NCI-H526 (cell line): Measurements from ENCODE around the gene COL8A2.
A peak's percentile ranks its signal among the peaks of the same experiment; 100 is the strongest.

Experiments
- DNase-seq, 2 experiments: peaks; one replicate each; lab custom pipeline; 2025; lab: John Stamatoyannopoulos, UW

The COL8A2 gene

GRCh38 chr1:36114371-36114770, 10.7 kb downstream of the COL8A2 start:
- no peak for DNase-seq

DNA sequence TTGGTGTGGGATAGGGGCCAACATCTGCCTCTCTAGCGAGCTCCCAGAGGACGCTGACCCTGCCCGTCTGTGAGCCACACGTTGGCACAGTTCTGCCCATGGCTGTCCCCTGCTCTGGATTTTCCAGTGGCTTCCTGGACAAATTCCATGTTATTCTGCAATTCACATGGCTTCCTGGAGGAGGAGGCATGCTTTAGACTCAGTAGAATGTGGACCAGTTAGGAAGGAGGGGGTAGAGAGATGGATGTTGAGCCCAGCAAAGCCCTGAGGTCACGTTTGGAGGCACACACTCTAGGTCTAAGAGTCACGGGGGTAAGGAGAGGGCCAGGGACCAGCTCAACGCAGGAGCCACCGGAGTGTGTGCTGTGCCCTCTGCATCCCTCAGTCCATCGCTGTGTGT, 12.2 kb downstream of the COL8A2 start:
- DNase-seq, result no peak

DNA sequence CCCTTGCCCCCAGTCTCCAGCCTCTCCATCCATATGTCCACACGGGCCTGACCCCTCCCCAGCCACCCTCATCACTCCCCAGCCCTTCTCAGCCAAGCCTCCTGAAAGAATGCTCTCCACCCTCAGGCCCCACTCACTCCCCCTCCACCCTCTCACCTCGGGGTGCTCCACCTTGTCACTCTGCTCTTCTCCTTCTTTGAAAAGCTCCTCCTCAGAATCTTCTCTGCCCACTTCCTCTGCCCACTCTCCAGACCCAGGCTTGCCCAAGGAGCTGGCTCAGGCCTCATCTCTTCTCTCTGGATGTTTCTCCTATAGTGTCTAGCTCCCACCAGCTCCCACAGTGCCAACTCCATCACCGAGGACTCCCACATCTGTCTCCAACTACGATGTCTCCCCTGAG, 13.9 kb downstream of the COL8A2 start:
- DNase-seq, result no peak

DNA sequence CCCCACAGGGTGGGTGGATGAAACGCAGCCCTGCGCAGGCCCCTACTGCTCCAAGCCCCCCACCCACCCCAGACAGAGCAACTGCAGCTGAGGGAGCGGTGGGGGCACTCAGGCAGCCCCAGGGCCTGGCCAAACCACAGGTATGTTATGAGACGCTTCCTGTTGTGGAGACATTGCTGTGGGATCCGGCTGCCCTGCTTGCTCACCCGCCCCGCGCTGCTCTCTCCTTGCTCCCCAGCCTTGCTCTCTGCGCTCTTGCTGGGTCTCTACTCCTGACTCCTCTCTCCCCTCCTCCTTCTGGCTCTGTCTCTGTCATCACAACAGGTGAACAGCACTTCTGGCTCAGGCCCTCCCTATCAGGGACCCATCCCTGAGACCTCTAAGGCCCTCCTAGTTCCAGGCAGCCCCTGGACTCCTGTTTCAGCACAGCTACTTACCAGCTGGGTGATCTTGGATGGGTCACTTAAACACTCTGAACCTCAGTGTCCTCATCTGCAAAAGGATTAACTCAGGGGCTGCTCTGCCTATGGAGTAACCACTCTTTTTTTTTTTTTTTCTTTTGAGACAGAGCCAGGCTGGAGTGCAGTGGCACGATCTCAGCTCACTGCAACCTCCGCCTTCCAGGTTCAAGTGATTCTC, 15.9 kb downstream of the COL8A2 start:
- DNase-seq, result no peak

DNA sequence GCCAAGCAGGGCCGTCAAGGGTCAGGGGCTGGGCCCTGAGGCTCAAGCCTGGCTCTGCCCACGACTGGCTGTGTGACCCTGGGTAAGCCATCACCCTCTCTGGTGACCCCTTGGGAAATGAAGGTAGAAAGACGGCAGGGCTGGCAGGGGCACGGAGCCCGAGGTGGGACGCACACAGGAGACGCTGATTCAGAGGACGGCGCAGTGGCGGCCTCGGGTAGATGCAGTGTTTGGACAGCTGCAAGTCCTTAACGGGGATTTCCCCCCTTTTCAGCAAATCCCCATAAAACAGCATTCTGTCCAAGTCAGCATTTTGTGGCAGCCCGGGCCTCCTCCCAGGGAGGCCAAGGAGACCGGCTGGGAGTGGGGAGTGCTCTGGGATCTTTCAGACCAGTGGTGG, 16.7 kb downstream of the COL8A2 start:
- no peak for DNase-seq

DNA sequence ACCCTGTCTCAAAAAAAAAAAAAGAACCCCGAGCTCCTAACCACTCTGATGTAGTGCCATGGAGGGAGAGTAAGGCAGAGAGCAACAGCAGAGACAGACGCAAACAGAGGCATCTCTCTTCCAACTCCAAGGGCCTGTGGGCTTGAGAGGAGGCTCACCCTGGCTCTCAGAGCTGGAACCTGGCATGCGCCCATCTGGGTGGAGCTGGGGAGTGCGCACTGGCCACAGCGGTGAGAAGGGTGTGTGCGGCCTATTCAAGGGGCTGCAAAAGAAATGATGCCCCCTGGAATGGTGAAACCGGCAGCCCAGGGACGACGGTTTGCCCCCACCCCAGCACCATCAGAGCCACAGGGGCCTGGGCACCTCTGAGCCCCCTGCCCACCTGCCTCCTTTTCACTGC, 17.6 kb downstream of the COL8A2 start:
- no peak for DNase-seq

DNA sequence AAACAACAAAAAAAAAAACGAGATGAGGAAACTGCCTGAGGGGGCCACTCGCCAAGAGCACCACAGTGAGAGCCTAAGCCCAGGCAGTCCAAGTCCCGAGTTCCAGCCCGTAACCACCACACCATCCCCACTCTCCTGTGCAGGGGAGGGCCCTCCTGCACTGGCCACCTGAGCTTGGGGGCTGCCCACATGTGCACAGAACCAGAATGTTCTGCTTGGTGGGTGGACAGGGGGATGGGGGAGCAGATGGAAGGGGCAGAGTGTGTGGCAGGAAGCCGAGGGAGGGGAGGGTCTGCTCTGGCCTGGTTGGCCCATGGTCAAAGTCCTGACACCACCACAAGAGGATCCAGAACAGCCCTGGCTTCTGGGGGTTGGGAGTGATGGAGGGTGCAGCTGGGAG, 18.8 kb downstream of the COL8A2 start:
- DNase-seq, result no peak

DNA sequence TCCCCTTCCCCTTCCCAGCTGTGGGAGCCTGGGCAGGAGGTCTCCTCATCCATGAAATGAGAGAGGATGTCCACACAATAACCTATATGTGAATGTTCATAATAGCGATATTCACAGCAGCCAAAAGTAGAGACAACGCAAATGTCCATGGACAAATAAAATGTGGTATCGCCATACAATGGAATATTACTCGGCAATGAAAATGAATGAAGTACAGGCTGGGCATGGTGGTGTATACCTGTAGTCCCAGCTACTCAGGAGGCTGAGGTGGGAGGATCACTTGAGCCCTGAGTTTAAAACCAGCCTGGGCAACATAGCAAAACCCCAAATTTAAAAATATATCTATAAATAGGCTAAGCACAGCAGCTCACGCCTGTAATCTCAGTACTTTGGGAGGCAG, 23.5 kb downstream of the COL8A2 start:
- no peak for DNase-seq

- no peak for DNase-seq
These were observed 24.6 kb downstream of the COL8A2 start for GRCh38 chr1:36100376-36100775.

GRCh38 chr1:36099681-36100341, 25.2 kb downstream of the COL8A2 start:
- DNase-seq, result peak; percentile 75 to 95

GRCh38 chr1:36098650-36099365, 26.2 kb downstream of the COL8A2 start:
- no peak for DNase-seq

DNA sequence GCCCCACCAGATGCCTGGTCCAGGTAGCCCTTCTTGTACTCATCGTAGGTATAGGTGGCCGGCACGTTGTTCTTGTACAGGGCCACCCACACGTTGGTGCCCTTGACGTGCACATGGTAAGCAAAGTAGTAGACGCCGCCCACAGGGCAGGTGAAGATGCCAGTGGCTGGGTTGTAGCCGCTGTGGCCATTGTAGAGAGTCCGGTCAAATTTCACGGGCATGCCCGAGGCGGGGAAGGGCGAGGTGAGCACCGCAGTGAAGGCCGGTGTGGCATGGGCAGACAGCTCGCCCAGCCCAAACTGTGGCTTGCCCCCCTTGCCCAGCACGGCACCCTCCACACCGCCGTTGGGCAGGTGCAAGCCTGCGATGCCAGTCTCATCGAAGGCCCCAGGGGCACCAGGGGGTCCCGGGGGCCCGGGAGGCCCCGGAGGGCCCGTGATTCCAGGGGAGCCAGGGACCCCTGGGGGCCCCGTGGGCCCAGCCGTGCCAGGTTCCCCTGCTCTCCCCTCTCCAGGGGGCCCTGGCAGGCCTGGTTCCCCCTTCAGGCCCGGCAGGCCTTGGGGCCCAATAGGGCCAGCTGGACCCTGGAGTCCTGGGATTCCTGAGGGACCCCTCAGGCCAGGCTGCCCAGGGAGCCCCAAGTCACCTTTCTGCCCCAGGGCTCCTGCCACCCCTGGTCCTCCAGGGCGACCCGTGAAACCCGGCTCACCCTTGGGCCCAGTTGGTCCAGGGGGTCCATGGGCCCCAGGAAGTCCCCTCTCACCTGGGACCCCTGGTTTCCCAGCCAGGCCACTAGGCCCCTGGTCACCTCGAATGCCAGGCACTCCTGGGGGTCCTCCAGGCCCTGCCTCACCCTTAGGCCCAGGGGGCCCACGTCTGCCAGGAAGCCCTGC, 27.1 kb downstream of the COL8A2 start:
- no peak for DNase-seq

DNA sequence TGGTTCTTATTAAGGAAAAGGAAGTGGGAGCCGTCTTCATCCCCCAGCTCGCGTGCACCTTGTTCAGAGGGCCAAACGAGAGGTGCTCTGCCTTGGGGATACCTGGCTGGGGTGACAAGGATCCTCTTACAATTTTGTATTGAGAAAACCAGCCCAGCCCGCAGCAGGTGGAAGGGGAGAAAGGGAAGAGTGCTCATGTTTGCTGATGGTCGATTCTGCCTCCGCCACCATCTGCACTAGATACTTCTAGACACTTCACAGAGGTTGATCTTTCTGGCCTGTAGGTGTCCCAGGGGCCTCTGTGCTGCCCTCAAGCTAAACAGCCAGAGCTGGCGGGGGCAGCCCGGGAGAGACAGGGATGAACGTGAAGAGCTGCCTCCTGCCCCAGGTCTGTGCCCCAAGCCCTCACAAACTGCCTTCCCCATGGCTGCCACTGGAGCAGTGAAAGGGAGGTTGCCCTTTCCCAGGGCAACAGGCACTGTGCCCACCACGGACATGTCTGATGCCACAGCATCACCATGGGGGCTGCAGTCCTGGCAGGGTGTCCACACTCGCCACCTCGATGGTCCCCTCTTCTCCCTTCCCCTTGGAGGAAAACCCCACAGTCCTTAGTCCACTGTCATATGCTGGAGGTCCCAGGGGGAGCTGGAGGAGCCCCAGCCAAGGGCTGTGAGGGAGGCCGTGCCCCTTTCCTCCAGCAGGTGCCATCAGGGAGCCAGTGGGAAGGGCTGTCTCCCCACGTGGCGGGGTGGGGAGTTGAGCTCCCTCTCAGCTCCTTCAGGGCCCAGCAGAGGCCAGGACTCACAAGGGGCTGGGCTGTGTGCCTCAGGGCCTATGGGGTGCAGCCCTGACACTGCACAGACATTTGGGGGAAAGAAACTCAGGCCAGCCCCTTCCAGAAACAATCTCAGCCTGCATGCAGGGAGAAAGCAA, 28.3 kb downstream of the COL8A2 start:
- peak; percentile 44 to 78 for DNase-seq

- DNase-seq, result peak in 1 of 2 experiments; percentile 27
These were observed 29.1 kb downstream of the COL8A2 start for GRCh38 chr1:36095760-36096405.

DNA sequence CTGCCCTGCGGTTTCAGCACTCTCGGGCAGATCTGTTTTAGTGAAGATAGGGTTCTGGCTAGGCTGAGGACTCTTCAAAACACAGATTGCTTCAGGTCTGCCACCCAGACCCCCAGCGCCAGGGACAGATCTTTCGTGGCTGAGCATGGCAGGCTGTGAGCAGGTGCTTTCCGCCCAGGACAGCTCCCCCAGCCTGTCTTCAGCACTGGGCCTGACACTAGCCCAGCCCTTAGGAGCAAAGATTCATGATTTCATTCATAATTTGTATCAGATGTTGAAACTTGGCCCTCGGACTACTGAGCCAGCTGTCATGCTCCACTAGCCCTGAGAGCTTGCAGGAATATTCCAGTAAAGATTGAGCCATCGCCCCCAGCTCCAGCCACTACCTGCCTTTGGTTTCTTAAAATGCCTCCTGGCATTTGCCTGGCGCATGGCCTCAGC, 30.4 kb downstream of the COL8A2 start:
- DNase-seq, result no peak

DNA sequence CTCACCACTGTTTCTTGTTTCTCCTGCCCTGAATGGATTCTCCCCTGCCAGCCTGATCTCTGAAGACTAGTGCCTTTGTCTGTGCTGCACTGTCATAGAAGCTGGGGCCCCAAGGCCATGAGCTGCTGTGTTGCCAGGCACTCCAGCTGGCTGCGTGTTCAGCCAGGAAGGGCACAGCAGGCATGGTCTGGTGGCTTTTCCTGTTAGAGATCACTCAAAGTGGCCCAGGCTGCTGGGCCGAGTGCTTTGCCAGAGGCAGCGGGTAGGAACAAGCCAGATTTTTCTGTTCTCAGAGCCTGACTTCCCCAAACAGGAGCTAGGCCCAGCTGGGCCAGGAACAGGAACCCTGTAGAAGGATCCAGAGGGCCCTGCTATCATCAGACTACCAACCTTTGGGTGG, 31.1 kb downstream of the COL8A2 start:
- DNase-seq, result no peak

GRCh38 chr1:36093226-36093625, 31.8 kb downstream of the COL8A2 start:
- no peak for DNase-seq

- DNase-seq, result no peak
These were observed 32.2 kb downstream of the COL8A2 start for GRCh38 chr1:36092798-36093185.

DNA sequence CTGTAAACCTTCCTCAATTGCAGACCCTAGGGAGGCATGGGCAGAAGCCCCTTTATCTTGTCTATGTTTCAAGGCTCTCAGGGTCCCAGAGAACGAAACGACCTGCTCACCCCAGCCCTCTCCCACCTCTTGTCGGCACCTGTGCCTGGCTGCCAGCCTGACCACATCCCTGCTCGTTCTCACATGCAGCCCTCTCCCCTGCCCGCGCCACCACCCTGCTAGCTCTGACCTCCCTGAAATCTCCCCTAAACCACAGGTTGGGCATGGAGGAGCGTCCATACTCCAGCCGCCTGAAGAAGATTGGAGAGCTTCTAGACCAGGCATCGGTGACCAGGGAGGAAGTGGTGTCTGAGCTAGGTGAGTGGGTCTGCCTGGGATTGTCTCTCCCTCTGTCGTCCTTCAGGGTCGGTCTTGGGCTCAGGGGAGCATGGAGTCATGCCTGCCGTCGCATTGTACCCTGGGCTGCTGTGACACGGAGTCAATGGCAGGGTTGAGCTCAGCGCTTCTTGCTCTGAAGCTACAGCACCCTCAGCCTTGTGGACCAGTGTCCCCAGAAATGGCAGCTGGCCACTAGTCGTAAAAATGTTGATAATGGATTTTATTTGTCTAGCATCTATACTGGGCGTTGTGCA, 32.7 kb downstream of the COL8A2 start:
- DNase-seq, result no peak

DNA sequence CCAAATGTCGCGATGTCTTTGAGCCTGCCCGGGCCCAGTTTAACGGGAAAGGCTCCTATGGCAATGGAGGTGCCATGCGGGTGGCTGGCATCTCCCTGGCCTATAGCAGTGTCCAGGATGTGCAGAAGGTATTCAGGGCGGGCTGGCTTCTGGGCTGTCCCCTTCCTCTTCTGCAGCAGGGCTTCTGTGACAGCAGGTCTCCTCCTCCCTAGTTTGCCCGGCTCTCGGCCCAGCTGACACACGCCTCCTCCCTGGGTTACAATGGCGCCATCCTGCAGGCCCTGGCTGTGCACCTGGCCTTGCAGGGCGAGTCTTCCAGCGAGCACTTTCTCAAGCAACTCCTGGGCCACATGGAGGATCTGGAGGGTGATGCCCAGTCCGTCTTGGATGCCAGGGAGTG, 33.3 kb downstream of the COL8A2 start:
- DNase-seq, result no peak
